GM18868 (cell line): ENCODE data around the gene ATF6.

Source experiments
- ATAC-seq: cut with Tn5 transposase; IDR thresholded peaks from one replicate; pipeline ENCODE4 v1.9.1; 2021; ENCODE audit warnings: mild to moderate bottlenecking, moderate library complexity; ENCODE audit not compliant: unreplicated experiment

ATF6 gene

GRCh38 chr1:161933592-161934588, 167.8 kb downstream of the ATF6 start:
- no peak for ATAC-seq

DNA sequence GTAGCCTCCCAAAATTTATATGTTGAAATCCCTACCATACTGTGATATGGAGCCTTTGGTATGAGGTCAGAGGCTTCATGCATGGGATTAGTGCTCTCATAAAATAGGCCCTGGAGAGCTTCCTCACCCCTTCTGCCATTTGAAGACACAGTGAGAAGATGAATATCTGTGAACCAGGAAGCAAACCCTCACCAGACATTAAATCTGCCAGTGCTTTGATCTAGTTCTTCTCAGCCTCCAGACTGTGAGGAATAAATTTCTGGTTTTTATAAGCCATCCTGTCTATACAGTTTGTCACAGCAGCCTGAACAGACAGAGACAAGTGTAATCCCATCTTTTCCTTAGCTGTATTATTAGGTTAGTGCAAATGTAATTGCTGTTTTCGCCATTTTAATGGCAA, 169.1 kb downstream of the ATF6 start:
- no peak for ATAC-seq

DNA sequence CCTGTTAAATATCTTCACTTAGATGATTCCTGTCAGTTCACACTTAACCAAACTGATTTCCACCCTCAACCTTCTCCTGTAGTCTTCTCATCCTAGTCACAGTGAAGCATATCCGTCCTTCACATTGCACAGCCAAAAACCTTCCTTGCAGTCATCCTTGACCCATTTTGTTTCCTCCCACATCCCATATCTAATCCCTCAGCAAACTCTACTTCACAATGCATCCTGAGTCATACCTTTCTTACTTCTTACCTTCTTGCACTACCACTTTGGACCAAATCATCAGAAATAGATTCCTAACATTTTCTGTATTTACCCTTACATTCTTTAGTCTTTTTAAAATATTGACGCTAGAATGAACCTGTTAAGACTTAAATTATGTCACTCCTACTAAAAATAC, 170.7 kb downstream of the ATF6 start:
- no peak for ATAC-seq

GRCh38 chr1:161940866-161941591, 174.9 kb downstream of the ATF6 start:
- no peak for ATAC-seq

DNA sequence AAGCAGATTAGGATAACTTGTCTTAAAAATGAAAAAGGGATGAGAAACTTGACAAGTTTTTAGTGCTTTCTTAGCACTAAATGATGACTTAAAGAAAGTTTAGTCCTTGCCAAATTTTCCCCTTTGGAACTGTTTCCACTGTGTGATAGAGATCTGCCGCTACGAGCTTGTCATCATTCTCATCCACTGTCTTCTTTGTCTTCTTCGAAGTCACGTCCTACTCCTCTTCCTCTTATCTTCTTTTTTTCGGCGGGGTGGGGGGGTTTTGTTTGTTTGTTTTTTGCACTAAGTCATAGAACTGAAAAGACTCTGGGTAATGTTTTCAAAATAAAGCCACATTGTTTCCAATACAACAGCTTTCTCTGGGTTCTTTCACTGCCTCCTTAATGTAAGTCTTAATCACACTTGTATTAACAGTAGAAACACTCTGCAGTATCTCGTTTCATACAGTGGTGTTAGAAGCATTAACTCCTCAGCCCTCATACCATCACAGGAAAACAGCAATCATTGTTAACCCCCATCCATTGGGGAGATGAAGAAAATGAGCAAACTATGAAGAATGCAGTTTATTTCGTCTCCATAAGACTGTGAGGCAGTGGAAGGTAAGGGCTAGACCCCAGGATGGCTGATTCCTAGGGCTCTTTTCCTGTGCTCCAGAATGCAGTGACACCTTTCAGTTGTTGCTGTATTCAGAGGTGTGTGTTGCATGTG, 175.8 kb downstream of the ATF6 start:
- ATAC-seq: no peak

DNA sequence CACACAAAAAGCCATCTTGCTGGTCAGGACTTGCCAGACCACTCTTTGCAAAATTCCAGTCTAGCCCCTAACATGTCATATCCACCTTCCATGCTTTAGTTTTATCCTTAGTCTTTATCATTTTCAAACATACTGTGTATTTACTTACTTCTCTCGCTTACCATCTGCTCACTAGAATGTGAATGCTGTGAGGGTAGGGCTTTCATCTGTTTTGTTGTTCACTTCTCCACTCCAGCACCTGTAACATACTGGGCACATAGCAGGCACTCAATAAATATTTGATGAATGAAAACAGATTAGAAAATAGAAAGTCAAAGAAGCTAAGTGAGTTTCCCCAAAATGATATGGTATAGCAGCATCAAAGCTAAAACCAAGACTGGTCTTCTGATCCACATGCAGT, 177.6 kb downstream of the ATF6 start:
- ATAC-seq: no peak

DNA sequence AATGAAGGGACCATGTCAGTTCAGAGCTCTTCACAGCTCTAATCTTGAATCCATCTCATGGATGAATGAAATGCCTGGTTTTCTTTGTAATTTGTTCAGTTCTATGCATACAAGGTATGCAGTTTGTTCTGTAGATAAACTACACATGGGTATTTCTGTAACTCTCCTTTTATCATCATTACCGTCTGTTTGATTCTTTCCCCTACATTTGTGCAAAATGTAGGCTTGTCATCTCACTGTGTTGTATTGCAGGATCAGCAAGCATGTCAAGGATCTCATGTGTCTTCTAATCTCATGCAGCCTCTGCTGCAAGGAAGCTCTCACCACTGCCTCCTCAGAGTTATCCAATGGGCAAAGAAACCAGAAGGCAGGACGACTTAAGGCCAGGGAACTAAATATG, 178.3 kb downstream of the ATF6 start:
- no peak for ATAC-seq

DNA sequence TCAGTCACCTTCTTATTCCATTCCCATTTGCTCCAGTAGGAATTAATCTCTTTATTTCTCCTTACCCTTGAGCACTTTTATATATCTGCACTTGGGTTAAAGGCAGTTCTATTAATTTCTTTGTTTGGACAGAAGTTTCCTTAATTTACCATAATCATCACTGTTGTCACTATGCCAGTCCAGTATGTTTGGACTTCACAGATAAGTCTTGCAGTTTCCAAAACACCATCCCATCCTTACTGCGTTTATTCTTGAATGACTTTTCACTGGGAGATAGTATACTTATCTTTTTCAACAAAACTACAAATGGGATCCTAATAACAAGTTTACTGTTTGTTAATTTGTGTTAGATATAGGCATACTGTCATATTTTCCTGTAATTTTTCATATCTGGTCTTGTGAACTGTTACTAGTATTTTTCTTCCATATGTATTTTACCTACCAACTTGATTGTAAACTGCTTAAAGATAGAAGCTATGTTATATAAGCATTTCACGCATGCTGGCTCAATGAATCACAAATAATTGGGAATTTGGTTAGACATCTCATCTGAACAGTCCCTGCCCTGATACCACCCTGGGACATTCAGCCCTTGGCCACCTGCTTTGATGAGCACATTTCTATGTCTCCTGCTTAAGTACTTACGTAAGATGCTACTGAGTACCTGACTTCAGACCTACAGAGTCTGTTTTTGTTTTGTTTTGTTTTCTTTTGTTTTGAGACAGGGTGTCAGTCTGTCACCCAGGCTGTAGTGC, 179.4 kb downstream of the ATF6 start:
- no peak for ATAC-seq

DNA sequence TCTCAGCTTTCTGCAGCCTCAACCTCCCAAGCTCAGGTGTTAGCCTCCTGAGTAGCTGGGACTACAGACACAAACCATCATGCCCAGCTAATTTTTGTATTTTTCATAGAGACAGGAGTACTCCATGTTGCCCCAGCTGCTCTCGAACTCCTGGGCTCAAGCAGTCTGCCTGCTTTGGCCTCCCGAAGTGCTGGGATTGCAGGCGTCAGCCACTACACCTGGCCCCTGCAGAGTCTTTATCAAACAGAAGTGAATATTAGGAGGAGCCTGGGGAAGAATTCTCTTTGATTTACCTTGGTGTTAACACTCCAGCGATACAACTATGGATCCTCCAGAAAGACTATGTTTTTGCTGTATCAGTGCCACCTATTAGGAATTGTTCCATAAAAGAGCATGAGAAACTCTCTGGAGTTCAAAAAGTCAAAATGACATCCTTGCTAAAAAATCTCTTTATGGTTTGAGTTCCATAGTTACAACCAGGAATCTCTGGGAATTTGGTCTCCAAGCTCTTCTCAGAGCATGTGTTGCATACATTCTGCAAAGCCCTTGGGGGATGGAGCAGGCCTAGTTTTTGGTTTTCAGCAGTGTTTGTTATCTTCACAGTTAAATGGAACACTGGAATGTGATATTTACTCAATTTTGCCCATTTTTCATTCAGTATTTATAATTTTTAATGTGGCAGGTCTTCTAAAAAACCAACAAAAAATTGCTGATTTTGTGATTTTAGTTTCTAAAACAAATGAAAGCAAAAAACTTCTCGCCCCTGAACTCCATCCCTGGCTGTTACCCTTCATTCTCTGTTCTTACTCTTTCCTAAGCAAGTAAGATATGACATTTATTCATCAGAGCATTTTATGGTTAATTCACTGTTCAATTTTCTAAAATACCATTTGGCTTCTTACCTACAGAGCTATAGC, 180.2 kb downstream of the ATF6 start:
- ATAC-seq: no peak

GRCh38 chr1:161948435-161948834, 182.3 kb downstream of the ATF6 start:
- no peak for ATAC-seq

DNA sequence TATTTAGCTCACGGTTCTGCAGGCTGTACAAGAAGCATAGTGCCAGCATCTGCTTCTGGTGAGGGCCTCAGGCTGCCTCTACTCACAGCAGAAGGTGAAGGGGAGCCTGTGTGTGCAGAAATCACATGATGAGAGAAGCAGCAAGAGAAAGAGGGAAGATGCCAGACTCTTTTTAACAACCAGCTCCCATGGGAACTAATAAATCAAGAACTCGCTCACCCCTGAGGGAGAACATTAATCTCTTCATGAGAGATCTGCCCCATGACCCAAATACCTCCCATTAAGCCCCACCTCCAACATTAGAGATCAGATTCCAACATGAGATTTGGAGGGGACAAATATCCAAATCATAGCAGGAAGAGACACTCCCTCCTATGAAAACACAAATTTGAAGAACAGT, 183.4 kb downstream of the ATF6 start:
- ATAC-seq: no peak

DNA sequence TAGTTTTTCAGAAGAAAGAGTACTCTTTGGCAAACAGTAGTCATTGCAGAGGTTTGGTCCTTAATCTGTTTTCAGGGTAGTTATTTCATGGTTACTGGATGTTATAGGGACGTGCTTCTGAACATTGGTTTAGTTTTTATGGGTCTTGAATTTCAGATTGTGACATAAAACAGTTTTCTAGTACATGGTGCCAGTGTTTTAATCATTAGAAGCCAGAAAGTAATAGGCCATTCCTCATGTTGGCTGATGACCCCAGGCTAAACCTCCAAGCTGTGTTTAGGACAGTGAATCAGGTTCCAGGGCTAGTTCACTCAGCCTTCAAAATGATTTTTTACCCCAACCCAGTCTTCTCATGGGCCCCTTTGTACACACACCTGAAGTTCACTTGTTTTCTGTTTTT, 184.3 kb downstream of the ATF6 start:
- ATAC-seq: no peak

DNA sequence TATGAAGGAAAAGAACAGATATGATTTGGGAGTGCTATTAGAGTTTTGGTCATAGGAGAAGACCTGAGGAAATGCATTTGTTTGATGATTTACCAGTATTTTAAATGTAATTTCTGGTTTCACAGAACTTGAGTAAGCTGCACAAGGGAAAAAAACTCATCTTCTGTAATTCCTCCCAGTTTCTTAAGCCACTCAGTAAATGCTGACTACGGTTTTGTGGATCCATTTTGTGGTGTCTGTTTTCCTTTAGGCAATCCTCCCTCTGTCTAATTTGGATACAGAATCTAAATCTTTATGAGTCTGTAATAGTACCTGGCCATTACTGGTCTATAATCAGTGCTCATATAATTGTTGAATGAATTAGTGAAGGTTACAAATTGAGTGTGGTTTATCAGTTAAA, 185.5 kb downstream of the ATF6 start:
- no peak for ATAC-seq

DNA sequence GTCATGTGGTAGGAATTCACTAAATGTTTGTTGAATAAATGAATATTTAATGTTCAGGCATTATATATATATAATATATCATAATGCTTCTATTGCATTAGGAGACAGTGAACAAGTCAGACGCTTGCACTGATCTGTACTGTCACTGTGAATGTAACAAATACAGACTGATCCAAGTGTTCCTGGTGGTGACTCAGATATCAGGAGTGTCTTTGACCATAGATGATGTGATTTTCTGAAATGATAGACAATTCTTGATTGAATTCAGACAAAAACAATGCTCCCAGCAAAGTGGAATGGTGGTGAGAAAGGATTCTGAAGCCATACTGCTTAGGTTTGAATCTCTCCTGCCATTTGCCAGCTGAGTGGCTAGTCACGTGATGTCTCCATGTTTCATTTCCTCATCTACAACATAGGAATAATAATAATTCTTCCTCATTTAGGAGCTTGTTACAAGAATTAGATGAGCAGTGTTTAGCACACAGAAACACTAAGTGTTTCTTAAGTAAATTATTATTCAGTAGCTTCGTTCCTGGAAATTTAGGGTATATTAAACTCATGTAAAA, 186.6 kb downstream of the ATF6 start:
- ATAC-seq: no peak

- ATAC-seq: no peak
Observed at GRCh38 chr1:161953256-161953920, 187.3 kb downstream of the ATF6 start.

DNA sequence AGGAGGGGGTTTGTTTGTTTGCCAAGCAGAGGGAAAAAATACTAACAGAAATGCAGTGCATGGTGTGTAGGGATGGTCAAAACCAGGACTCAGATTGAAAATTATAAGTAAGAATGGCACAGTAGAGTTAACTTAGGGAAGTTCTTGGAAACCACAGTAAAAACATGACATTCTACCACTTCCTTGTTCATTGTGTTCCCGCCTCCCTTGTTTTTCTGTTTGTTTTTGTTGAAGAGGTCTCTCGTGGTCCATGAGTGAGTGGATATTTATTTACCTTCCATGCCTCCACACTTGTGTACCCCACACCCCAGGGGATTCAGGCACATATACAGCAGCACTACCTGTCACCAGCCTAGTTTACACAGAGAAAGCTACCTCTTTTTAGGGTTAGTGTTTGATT, 187.9 kb downstream of the ATF6 start:
- ATAC-seq: no peak

- no peak for ATAC-seq
Observed at GRCh38 chr1:161954466-161954865, 188.3 kb downstream of the ATF6 start.

DNA sequence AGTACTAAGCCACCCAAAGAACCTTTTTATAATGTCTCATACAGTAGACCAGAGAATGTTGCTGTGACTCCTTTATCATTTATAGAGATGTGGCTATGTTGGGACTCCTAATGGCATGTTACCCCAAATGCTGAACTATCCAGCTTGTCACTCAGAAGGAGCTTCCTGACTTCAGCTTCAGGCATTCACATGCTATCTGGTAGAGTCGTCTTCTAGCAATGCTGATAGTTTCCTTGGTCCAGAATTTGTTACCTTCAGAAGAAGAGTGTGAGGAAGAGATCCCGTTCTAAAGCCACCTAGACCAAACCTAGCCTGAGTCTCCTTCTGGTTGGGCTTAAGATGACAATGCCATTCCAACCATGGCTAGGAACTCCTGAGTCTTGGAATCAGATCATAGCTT, 189.5 kb downstream of the ATF6 start:
- no peak for ATAC-seq

DNA sequence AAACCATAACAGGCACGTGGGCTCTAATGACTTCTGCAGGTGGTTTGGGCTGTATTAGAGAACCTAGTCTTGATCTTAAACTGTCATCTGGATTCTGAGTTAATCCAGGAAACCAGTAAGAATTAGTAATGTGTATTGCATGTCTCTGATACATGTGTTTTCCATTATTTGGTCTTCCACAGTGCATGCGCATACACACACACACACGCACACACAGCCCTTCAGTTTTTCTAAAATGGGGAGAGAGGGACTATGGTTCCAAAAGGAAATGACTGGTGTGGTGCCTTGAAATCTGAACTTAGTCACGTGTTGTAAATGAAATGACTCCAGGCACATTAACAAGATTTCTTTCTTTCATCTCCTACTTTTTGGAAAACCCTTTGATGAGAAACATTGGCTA, 190.0 kb downstream of the ATF6 start:
- no peak for ATAC-seq
